ENCODE data around the gene AATK.
A peak's percentile ranks its signal among the peaks of the same experiment; 100 is the strongest.
"Not testable (repeated sequence)": the region's sequence is repeated elsewhere in the genome, so short reads cannot be mapped to it uniquely, and the experiment has no call there.

AATK gene

GRCh38 chr17:81157848-81158687 is 8.0 kb downstream of the AATK start:
- Histone ChIP-seq H3K18ac (ENCODE audit: low read depth in 1 of 2, low read length in 2 of 2) (no peak overlapping the region), H3K79me1 (replicated peaks; ENCODE audit: low read length, poor library complexity, severe bottlenecking) (no peaks in the 10 kb centered on the region), H3K4ac (ENCODE audit: low read depth in 1 of 2, low read length in 2 of 2) (no peak overlapping the region), H2BK120ac (ENCODE audit: low read depth, low read length) (no peak overlapping the region), H3K36me3 (ENCODE audit: control insufficient read depth in 1 of 2, insufficient read depth in 2 of 2, low read depth in 1 of 2, low read length in 2 of 2) (no peaks in the 10 kb centered on the region), H2BK12ac (ENCODE audit: low read length in 2 of 2) (no peak overlapping the region), H3K4me2 (ENCODE audit: low read length, poor library complexity, severe bottlenecking) (no peak overlapping the region), H2AK5ac (ENCODE audit: low read length, severe bottlenecking) (no peak overlapping the region), H4K91ac (ENCODE audit: low read length) (no peak overlapping the region), H2AFZ (ENCODE audit: low read depth, low read length) (no peak overlapping the region), H2BK5ac (ENCODE audit: low read depth, low read length, poor library complexity, severe bottlenecking) (no peak overlapping the region), H3K4me1 (ENCODE audit: control insufficient read depth, insufficient read depth, low read depth, low read length) (no peaks in the 10 kb centered on the region), H2BK15ac (ENCODE audit: low read depth, poor library complexity, severe bottlenecking) (no peak overlapping the region), H3K14ac (ENCODE audit: low read length in 2 of 2) (no peak overlapping the region), H3K4me3 (ENCODE audit: insufficient read depth in 1 of 2, low read depth in 1 of 2, low read length in 2 of 2) (no peak overlapping the region), H3K9me3 (ENCODE audit: control insufficient read depth, low read length) (no peaks in the 10 kb centered on the region), H4K8ac (ENCODE audit: low read length) (no peak overlapping the region), H3K9ac (ENCODE audit: low read length) (no peak overlapping the region), H3K27me3 (ENCODE audit: control insufficient read depth in 1 of 2, insufficient read depth in 1 of 2, low read length in 2 of 2) (peaks cover 5 to 41% of the 10 kb centered on the region in 2 experiments), H3K27ac (ENCODE audit: low read length, poor library complexity, severe bottlenecking) (no peak overlapping the region), H3K23ac (ENCODE audit: low read length in 2 of 2) (no peak overlapping the region)
- WGBS: 87% methylated on average over 39 of the region's 39 CpGs
- DNase-seq: no peak

GRCh38 chr17:81156866-81157805 is 8.9 kb downstream of the AATK start:
- no peak overlapping the region for H2BK5ac ChIP-seq (ENCODE audit: low read depth, low read length, poor library complexity, severe bottlenecking)
- peak overlapping the region; percentile 25 for H4K8ac ChIP-seq (ENCODE audit: low read length)
- H2AFZ ChIP-seq (ENCODE audit: low read depth, low read length): no peak overlapping the region
- no peak overlapping the region for H4K91ac ChIP-seq (ENCODE audit: low read length)
- no peak for DNase-seq
- no peaks in the 10 kb centered on the region for H3K36me3 ChIP-seq (ENCODE audit: control insufficient read depth in 1 of 2, insufficient read depth in 2 of 2, low read depth in 1 of 2, low read length in 2 of 2)
- no peak overlapping the region for H2BK12ac ChIP-seq (ENCODE audit: low read length in 2 of 2)
- H3K9ac ChIP-seq (ENCODE audit: low read length): no peak overlapping the region
- peaks cover 5 to 39% of the 10 kb centered on the region in 2 experiments for H3K27me3 ChIP-seq (ENCODE audit: control insufficient read depth in 1 of 2, insufficient read depth in 1 of 2, low read length in 2 of 2)
- H3K14ac ChIP-seq (ENCODE audit: low read length in 2 of 2): no peak overlapping the region
- no peak overlapping the region for H3K4ac ChIP-seq (ENCODE audit: low read depth in 1 of 2, low read length in 2 of 2)
- no peak overlapping the region for H2BK15ac ChIP-seq (ENCODE audit: low read depth, poor library complexity, severe bottlenecking)
- no peaks in the 10 kb centered on the region for H3K9me3 ChIP-seq (ENCODE audit: control insufficient read depth, low read length)
- H2AK5ac ChIP-seq (ENCODE audit: low read length, severe bottlenecking): no peak overlapping the region
- 92% methylated on average over 38 of the region's 38 CpGs for WGBS
- no peak overlapping the region for H3K4me2 ChIP-seq (ENCODE audit: low read length, poor library complexity, severe bottlenecking)
- no peak overlapping the region for H2BK120ac ChIP-seq (ENCODE audit: low read depth, low read length)
- no peak overlapping the region for H3K23ac ChIP-seq (ENCODE audit: low read length in 2 of 2)
- no peaks in the 10 kb centered on the region for H3K79me1 ChIP-seq (replicated peaks; ENCODE audit: low read length, poor library complexity, severe bottlenecking)
- H3K4me3 ChIP-seq (ENCODE audit: insufficient read depth in 1 of 2, low read depth in 1 of 2, low read length in 2 of 2): no peak overlapping the region
- no peaks in the 10 kb centered on the region for H3K4me1 ChIP-seq (ENCODE audit: control insufficient read depth, insufficient read depth, low read depth, low read length)
- no peak overlapping the region for H3K18ac ChIP-seq (ENCODE audit: low read depth in 1 of 2, low read length in 2 of 2)
- H3K27ac ChIP-seq (ENCODE audit: low read length, poor library complexity, severe bottlenecking): no peak overlapping the region

- no peaks in the 10 kb centered on the region for H3K9me3 ChIP-seq (ENCODE audit: control insufficient read depth, low read length)
- H2AK5ac ChIP-seq (ENCODE audit: low read length, severe bottlenecking): no peak overlapping the region
- no peak overlapping the region for H4K91ac ChIP-seq (ENCODE audit: low read length)
- no peak overlapping the region for H4K8ac ChIP-seq (ENCODE audit: low read length)
- H3K27ac ChIP-seq (ENCODE audit: low read length, poor library complexity, severe bottlenecking): no peak overlapping the region
- no peak overlapping the region for H2BK12ac ChIP-seq (ENCODE audit: low read length in 2 of 2)
- H3K4ac ChIP-seq (ENCODE audit: low read depth in 1 of 2, low read length in 2 of 2): no peak overlapping the region
- H3K23ac ChIP-seq (ENCODE audit: low read length in 2 of 2): no peak overlapping the region
- no peaks in the 10 kb centered on the region for H3K4me1 ChIP-seq (ENCODE audit: control insufficient read depth, insufficient read depth, low read depth, low read length)
- H3K36me3 ChIP-seq (ENCODE audit: control insufficient read depth in 1 of 2, insufficient read depth in 2 of 2, low read depth in 1 of 2, low read length in 2 of 2): no peaks in the 10 kb centered on the region
- H3K18ac ChIP-seq (ENCODE audit: low read depth in 1 of 2, low read length in 2 of 2): no peak overlapping the region
- H3K4me2 ChIP-seq (ENCODE audit: low read length, poor library complexity, severe bottlenecking): no peak overlapping the region
- H2BK15ac ChIP-seq (ENCODE audit: low read depth, poor library complexity, severe bottlenecking): no peak overlapping the region
- no peak overlapping the region for H2AFZ ChIP-seq (ENCODE audit: low read depth, low read length)
- H3K9ac ChIP-seq (ENCODE audit: low read length): no peak overlapping the region
- H3K27me3 ChIP-seq (ENCODE audit: control insufficient read depth in 1 of 2, insufficient read depth in 1 of 2, low read length in 2 of 2): peaks cover 15 to 39% of the 10 kb centered on the region in 2 experiments
- H3K4me3 ChIP-seq (ENCODE audit: insufficient read depth in 1 of 2, low read depth in 1 of 2, low read length in 2 of 2): no peak overlapping the region
- 95% methylated on average over 17 of the region's 18 CpGs for WGBS
- no peak overlapping the region for H2BK5ac ChIP-seq (ENCODE audit: low read depth, low read length, poor library complexity, severe bottlenecking)
- no peak overlapping the region for H2BK120ac ChIP-seq (ENCODE audit: low read depth, low read length)
- H3K14ac ChIP-seq (ENCODE audit: low read length in 2 of 2): no peak overlapping the region
- no peaks in the 10 kb centered on the region for H3K79me1 ChIP-seq (replicated peaks; ENCODE audit: low read length, poor library complexity, severe bottlenecking)
- no peak for DNase-seq
Observed at GRCh38 chr17:81154961-81155360, 11.1 kb downstream of the AATK start.

GRCh38 chr17:81154016-81154415 is 12.0 kb downstream of the AATK start:
- not testable (repeated sequence) for H3K4me3 ChIP-seq (ENCODE audit: insufficient read depth in 1 of 2, low read depth in 1 of 2, low read length in 2 of 2); H2BK5ac ChIP-seq (ENCODE audit: low read depth, low read length, poor library complexity, severe bottlenecking); H4K91ac ChIP-seq (ENCODE audit: low read length); H3K79me1 ChIP-seq (replicated peaks; ENCODE audit: low read length, poor library complexity, severe bottlenecking); H2AFZ ChIP-seq (ENCODE audit: low read depth, low read length); H3K36me3 ChIP-seq (ENCODE audit: control insufficient read depth in 1 of 2, insufficient read depth in 2 of 2, low read depth in 1 of 2, low read length in 2 of 2); H3K4me1 ChIP-seq (ENCODE audit: control insufficient read depth, insufficient read depth, low read depth, low read length); H2BK12ac ChIP-seq (ENCODE audit: low read length in 2 of 2); H2AK5ac ChIP-seq (ENCODE audit: low read length, severe bottlenecking); H3K18ac ChIP-seq (ENCODE audit: low read depth in 1 of 2, low read length in 2 of 2); H3K9ac ChIP-seq (ENCODE audit: low read length); H3K14ac ChIP-seq (ENCODE audit: low read length in 2 of 2); H2BK15ac ChIP-seq (ENCODE audit: low read depth, poor library complexity, severe bottlenecking); H3K23ac ChIP-seq (ENCODE audit: low read length in 2 of 2); H3K4ac ChIP-seq (ENCODE audit: low read depth in 1 of 2, low read length in 2 of 2); H4K8ac ChIP-seq (ENCODE audit: low read length); H2BK120ac ChIP-seq (ENCODE audit: low read depth, low read length); H3K9me3 ChIP-seq (ENCODE audit: control insufficient read depth, low read length); H3K4me2 ChIP-seq (ENCODE audit: low read length, poor library complexity, severe bottlenecking); H3K27ac ChIP-seq (ENCODE audit: low read length, poor library complexity, severe bottlenecking); DNase-seq
- peaks cover 22 to 45% of the 10 kb centered on the region in 2 experiments for H3K27me3 ChIP-seq (ENCODE audit: control insufficient read depth in 1 of 2, insufficient read depth in 1 of 2, low read length in 2 of 2)
- WGBS: 95% methylated on average over 8 of the region's 9 CpGs

Measured in mesenchymal stem cell (in vitro differentiated cells and primary cell).